HUES48 (cell line): ENCODE measurements around the gene RHBDL3.
A peak's percentile ranks its signal among the peaks of the same experiment; 100 is the strongest.
"Not testable (repeated sequence)": the region's sequence is repeated elsewhere in the genome, so short reads cannot be mapped to it uniquely, and the experiment has no call there.

Experiments used
- H3K27ac ChIP-seq: one replicate; pipeline ENCODE4 v1.7.0; 2013; ENCODE audit warnings: low read depth, low read length, inconsistent platforms
- H3K27me3 ChIP-seq: 2 replicates; pipeline ENCODE4 v1.6.1; 2013; ENCODE audit warnings: mild to moderate bottlenecking, low read length; ENCODE audit not compliant: control insufficient read depth, insufficient read depth
- H3K36me3 ChIP-seq: 2 replicates; pipeline ENCODE4 v1.6.1; 2013; ENCODE audit warnings: low read length; ENCODE audit not compliant: control insufficient read depth, insufficient read depth
- H3K4me1 ChIP-seq: 2 replicates; pipeline ENCODE4 v1.6.1; 2013; ENCODE audit warnings: mild to moderate bottlenecking, low read length; ENCODE audit not compliant: control insufficient read depth, insufficient read depth
- H3K4me3 ChIP-seq: 2 replicates; pipeline ENCODE4 v1.5.1; 2013; ENCODE audit warnings: mild to moderate bottlenecking, low read depth, low read length
- H3K9ac ChIP-seq: 2 replicates; pipeline ENCODE4 v1.6.1; 2013; ENCODE audit warnings: mild to moderate bottlenecking, low read depth, low read length, moderate library complexity
- H3K9me3 ChIP-seq: 2 replicates; pipeline ENCODE4 v1.6.1; 2013; ENCODE audit warnings: low read length; ENCODE audit not compliant: control insufficient read depth, insufficient read depth

Gene RHBDL3

DNA sequence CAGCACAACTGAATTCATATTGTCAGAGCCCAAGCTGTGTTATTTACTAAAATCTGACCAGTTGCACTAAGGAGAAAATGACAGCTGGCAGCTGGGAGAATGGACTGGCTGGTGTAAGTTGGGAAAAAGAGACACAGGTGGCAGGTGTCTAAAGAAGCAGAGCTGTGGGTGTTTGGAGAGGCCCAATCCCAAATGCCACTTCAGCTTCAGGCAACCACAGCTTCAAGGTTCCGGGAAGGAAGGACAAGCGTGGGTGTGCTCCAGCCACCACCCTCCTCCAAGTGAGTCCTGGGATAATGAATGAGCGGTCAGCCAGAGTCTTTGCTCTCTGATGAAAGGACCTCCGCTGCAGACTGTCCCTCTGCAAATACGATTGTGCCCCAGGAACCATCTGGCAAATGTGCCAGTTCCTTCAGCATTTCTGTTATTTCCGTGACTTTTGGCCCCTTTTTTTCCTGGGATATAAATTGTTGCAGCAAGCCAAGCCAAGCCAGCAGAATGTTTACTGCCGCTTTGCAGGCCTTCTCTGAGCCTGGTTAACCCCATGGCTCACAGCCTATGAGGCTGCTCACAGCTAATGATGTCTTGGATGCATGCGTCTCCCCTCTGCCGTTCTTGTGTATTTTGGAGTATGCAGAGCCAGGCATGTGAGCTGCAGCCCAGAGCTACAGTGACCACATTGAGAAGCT lies 9.5 kb upstream of the RHBDL3 start:
- H3K9me3 ChIP-seq: no peaks in the 10 kb centered on the region
- no peak overlapping the region for H3K4me3 ChIP-seq
- no peaks in the 10 kb centered on the region for H3K36me3 ChIP-seq
- H3K27me3 ChIP-seq: no peaks in the 10 kb centered on the region
- H3K4me1 ChIP-seq: peaks cover 8% of the 10 kb centered on the region
- no peak overlapping the region for H3K9ac ChIP-seq
- H3K27ac ChIP-seq: no peak overlapping the region

- Histone ChIP-seq H3K4me1 (peaks cover 8% of the 10 kb centered on the region), H3K9ac (no peak overlapping the region), H3K27ac (no peak overlapping the region), H3K9me3 (no peaks in the 10 kb centered on the region), H3K27me3 (peaks cover under 1% of the 10 kb centered on the region; the same call in 1 of the 2 replicates), H3K36me3 (no peaks in the 10 kb centered on the region), H3K4me3 (no peak overlapping the region)
These were observed 9.0 kb upstream of the RHBDL3 start for GRCh38 chr17:32256701-32257019.

DNA sequence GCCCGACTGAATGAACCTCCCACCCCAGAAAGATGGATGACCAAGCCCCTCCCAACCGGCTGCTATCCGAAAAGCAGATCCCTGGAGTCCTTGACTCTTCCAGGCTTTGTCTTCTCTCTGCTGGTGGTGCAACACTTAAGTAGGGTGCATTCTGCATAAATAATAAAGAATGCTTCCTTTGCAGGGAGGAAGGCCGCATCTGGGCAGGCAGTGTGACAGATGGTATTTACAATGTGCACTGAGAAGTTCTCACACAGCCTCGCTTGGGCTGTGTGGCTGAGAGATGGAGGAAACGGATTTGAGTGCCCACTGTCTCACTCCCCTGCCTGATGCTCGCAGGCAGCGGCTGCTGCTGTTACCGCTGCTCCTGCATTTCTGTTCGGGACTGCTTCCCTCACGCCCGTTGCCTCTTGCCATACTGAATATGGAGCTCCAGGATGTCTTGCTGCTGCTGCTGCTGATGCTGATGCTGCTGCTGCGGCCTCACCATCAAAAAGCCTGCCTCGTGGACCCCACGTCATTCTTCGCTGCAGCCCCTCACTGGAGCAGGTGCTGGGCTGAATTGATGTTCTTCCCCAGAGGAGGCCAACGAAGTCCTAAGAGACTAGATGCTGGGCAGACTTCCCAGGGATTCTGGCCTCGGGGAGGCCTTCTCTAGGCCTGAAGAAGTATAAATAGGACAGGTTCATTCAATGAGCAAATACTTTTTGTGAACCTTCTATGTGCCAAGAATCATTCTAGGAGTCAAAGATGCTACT lies 7.1 kb upstream of the RHBDL3 start:
- Histone ChIP-seq H3K9ac (no peak overlapping the region), H3K4me3 (0 out of 2 replicates have a peak overlapping the region, but pooled peaks have one; percentile 22), H3K27me3 (peaks cover 2% of the 10 kb centered on the region; the same call in 1 of the 2 replicates), H3K4me1 (peaks cover 8% of the 10 kb centered on the region), H3K36me3 (no peaks in the 10 kb centered on the region), H3K9me3 (no peaks in the 10 kb centered on the region), H3K27ac (no peak overlapping the region)

- H3K27ac ChIP-seq: no peak overlapping the region
- no peaks in the 10 kb centered on the region for H3K36me3 ChIP-seq
- no peak overlapping the region for H3K4me3 ChIP-seq
- no peak overlapping the region for H3K9ac ChIP-seq
- peaks cover 16% of the 10 kb centered on the region for H3K4me1 ChIP-seq
- peaks cover 13% of the 10 kb centered on the region for H3K27me3 ChIP-seq
- H3K9me3 ChIP-seq: no peaks in the 10 kb centered on the region
These were observed 6.0 kb upstream of the RHBDL3 start for GRCh38 chr17:32259586-32259985.

DNA sequence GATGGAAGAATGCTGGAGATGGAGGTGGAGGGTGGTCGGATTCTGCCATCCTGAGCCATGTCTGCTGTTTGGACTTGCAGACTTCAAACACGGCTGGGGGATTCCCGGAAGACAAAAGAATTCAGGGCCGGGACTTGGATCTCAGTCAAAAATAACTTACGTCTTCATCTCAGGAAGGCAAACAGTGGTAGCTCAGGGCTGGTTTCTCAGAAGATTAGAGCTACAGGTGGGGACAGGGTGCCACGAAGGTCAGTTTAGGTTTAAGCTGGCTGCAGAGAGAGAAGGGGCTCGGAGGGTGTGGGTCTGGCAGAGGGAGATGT lies 4.3 kb upstream of the RHBDL3 start:
- Histone ChIP-seq H3K9ac (no peak overlapping the region), H3K36me3 (no peaks in the 10 kb centered on the region), H3K4me1 (peaks cover 24% of the 10 kb centered on the region), H3K9me3 (no peaks in the 10 kb centered on the region), H3K4me3 (no peak overlapping the region), H3K27me3 (peaks cover 22% of the 10 kb centered on the region), H3K27ac (no peak overlapping the region)

GRCh38 chr17:32261936-32262510 lies 3.6 kb upstream of the RHBDL3 start:
- Histone ChIP-seq H3K27ac (no peak overlapping the region), H3K36me3 (no peaks in the 10 kb centered on the region), H3K4me1 (peaks cover 24% of the 10 kb centered on the region), H3K9ac (no peak overlapping the region), H3K9me3 (no peaks in the 10 kb centered on the region), H3K27me3 (peaks cover 28% of the 10 kb centered on the region), H3K4me3 (no peak overlapping the region)

GRCh38 chr17:32263515-32263914 lies 2.1 kb upstream of the RHBDL3 start:
- peaks cover 26% of the 10 kb centered on the region for H3K4me1 ChIP-seq
- H3K27me3 ChIP-seq: peaks cover 43% of the 10 kb centered on the region
- not testable (repeated sequence) for H3K9ac ChIP-seq, H3K27ac ChIP-seq, H3K36me3 ChIP-seq, H3K9me3 ChIP-seq, H3K4me3 ChIP-seq

DNA sequence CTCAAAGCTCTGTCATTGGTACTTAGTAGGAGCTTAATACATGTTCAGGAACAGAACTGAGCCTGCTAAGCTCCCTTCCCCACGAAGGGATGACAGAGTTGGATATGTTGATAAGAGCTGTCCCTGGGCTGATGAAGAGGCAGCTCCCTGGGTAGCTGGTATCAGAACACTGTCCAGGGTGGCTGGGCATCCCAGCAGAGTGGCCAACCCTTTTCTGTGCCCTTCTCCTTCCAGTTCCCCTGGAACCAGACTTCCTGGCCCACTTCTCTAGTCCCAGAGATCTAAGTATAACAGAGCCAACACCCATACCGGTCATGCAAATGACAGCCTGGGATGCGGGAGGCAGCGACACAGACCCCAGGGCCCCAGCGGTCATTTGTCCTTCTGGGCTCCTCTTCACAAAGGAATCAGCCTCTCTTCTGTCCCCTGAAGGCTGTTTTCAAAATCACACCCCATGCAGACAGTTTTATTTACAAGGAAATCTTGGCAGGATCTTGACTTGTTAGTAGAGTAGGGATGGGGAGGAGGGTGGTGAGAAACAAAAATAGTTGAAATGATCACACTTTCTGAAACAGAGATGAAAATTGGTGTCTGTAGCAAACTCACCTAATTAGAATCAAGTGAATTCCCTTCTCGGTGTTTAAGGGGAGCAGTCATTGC lies 1.4 kb upstream of the RHBDL3 start:
- H3K4me1 ChIP-seq: peaks cover 25% of the 10 kb centered on the region
- peaks cover 51% of the 10 kb centered on the region for H3K27me3 ChIP-seq
- peak overlapping the region; percentile 67 for H3K4me3 ChIP-seq
- no peak overlapping the region for H3K27ac ChIP-seq
- no peaks in the 10 kb centered on the region for H3K9me3 ChIP-seq
- no peaks in the 10 kb centered on the region for H3K36me3 ChIP-seq
- H3K9ac ChIP-seq: no peak overlapping the region

- H3K27me3 ChIP-seq: peaks cover 52% of the 10 kb centered on the region
- H3K27ac ChIP-seq: no peak overlapping the region
- no peaks in the 10 kb centered on the region for H3K9me3 ChIP-seq
- H3K4me1 ChIP-seq: peaks cover 25% of the 10 kb centered on the region
- no peaks in the 10 kb centered on the region for H3K36me3 ChIP-seq
- H3K4me3 ChIP-seq: peak overlapping the region; percentile 67
- H3K9ac ChIP-seq: no peak overlapping the region
These were observed 825 bp upstream of the RHBDL3 start for GRCh38 chr17:32264823-32265191.

- Histone ChIP-seq H3K4me3 (peak overlapping the region; percentile 68), H3K9ac (no peak overlapping the region), H3K27ac (no peak overlapping the region), H3K9me3 (no peaks in the 10 kb centered on the region), H3K4me1 (peaks cover 25% of the 10 kb centered on the region), H3K36me3 (no peaks in the 10 kb centered on the region), H3K27me3 (peaks cover 56% of the 10 kb centered on the region)
These were observed 388 bp downstream of the RHBDL3 start for GRCh38 chr17:32266051-32266388.
